Lung microvascular endothelial cell (primary cell): ENCODE data around the gene ARHGAP26. TPM values are rescaled to one million over a fixed set of nuclear protein-coding genes. Genes with fewer than 3 reads are reported as not detected.
"Not testable (repeated sequence)": the region's sequence is repeated elsewhere in the genome, so short reads cannot be mapped to it uniquely, and the experiment has no call there.

Source experiments
- DNase-seq, 2 donors: peaks; one replicate each; pipeline versions ENCODE4 v3.0.0 to v3.0.0-alpha.2; 2010; ENCODE audit warnings: low read depth in 2 of 2
- total RNA-seq: library from RNA; depleted of rRNA; stranded (reverse); fragments of >200 nt; gene quantifications from 2 replicates; pipeline ENCODE4 v1.2.1, GENCODE V29; 2014

Gene ARHGAP26
- total RNA-seq, 1 donor from 2014 or later, result 34.5 TPM

GRCh38 chr5:143078971-143079370 is 308.8 kb downstream of the ARHGAP26 start:
- no peak for DNase-seq

GRCh38 chr5:143080407-143080806 is 310.2 kb downstream of the ARHGAP26 start:
- no peak for DNase-seq

- DNase-seq, result no peak
These were observed 310.8 kb downstream of the ARHGAP26 start for GRCh38 chr5:143080982-143081381.

GRCh38 chr5:143083006-143083405 is 312.8 kb downstream of the ARHGAP26 start:
- peak; percentile 37 to 81 for DNase-seq

- DNase-seq, result no peak
These were observed 314.2 kb downstream of the ARHGAP26 start for GRCh38 chr5:143084407-143084806.

GRCh38 chr5:143085319-143085917 is 315.2 kb downstream of the ARHGAP26 start:
- no peak for DNase-seq

GRCh38 chr5:143086546-143086907 is 316.4 kb downstream of the ARHGAP26 start:
- no peak for DNase-seq

- no peak for DNase-seq
These were observed 316.9 kb downstream of the ARHGAP26 start for GRCh38 chr5:143086908-143087637.

- not testable (repeated sequence) for DNase-seq
These were observed 318.5 kb downstream of the ARHGAP26 start for GRCh38 chr5:143088702-143089101.

- DNase-seq, result not testable (repeated sequence)
These were observed 319.9 kb downstream of the ARHGAP26 start for GRCh38 chr5:143090044-143090443.

GRCh38 chr5:143092711-143093451 is 322.7 kb downstream of the ARHGAP26 start:
- not testable (repeated sequence) for DNase-seq

GRCh38 chr5:143093452-143094086 is 323.4 kb downstream of the ARHGAP26 start:
- DNase-seq, result no peak

GRCh38 chr5:143094087-143094521 is 323.9 kb downstream of the ARHGAP26 start:
- DNase-seq, result no peak

- not testable (repeated sequence) for DNase-seq
These were observed 324.4 kb downstream of the ARHGAP26 start for GRCh38 chr5:143094608-143095007.

- no peak for DNase-seq
These were observed 330.9 kb downstream of the ARHGAP26 start for GRCh38 chr5:143101121-143101520.

- DNase-seq, result no peak
These were observed 331.7 kb downstream of the ARHGAP26 start for GRCh38 chr5:143101725-143102386.

- DNase-seq, result no peak
These were observed 332.2 kb downstream of the ARHGAP26 start for GRCh38 chr5:143102411-143102810.

GRCh38 chr5:143105216-143105905 is 335.2 kb downstream of the ARHGAP26 start:
- no peak for DNase-seq

GRCh38 chr5:143106174-143106573 is 336.0 kb downstream of the ARHGAP26 start:
- DNase-seq, result peak; percentile 84 to 89

- peak; percentile 30 to 74 for DNase-seq
These were observed 338.4 kb downstream of the ARHGAP26 start for GRCh38 chr5:143108498-143109128.
